A549 (cell line): Measurements from ENCODE around the gene PDP2. TPM values are rescaled to one million over a fixed set of nuclear protein-coding genes. Genes with fewer than 3 reads are reported as not detected.

Source experiments
- ATAC-seq, 2 experiments: fragments of 200-7000 bp in 1 of 2; fragments of >200 bp in 1 of 2; cut with Nextera tagmentation in 1 of 2; cut with Tn5 transposase in 1 of 2; 3 replicates each; pipeline versions ENCODE4 v1.8.0 to v1.9.1; 2018 to 2020; ENCODE audit warnings: mild to moderate bottlenecking in 1 of 2, moderate library complexity in 1 of 2
- CTCF ChIA-PET: fragments of 300-600 bp; sonication (Branson Sonifier 250); formaldehyde crosslinking; extraction: SDS; loops from one replicate; lab custom pipeline; 2021; ENCODE audit warnings: antibody characterized with exemption, inconsistent platforms; lab: Yijun Ruan, JAX
- POLR2A ChIA-PET: fragments of 350-600 bp; formaldehyde crosslinking; extraction: SDS; loops from one replicate; lab custom pipeline; 2021; ENCODE audit warnings: antibody characterized with exemption, inconsistent platforms; lab: Yijun Ruan, JAX
- DNase-seq, 2 experiments: peaks; one replicate each; pipeline versions ENCODE4 v3.0.0 to v3.0.0-alpha.2; 2011 to 2016; ENCODE audit warnings: low read depth in 1 of 2, low spot score in 1 of 2
- FAIRE-seq: peaks from 2 replicates; lab custom pipeline; 2011; peaks lifted over from hg19 to GRCh38; lab: Jason Lieb, UNC
- H3K27ac ChIP-seq, 2 experiments: fragments of >200 bp; sonication (Bioruptor Twin); formaldehyde crosslinking; 3 replicates each; pipeline ENCODE4 v1.5.1; 2016 to 2017
- H3K4me1 ChIP-seq: fragments of >200 bp; sonication (Bioruptor Twin); formaldehyde crosslinking; 3 replicates; pipeline ENCODE4 v1.6.1; 2016
- H3K4me2 ChIP-seq: fragments of >200 bp; sonication (Bioruptor Twin); formaldehyde crosslinking; 3 replicates; pipeline ENCODE4 v1.6.1; 2016
- H3K4me3 ChIP-seq: fragments of >200 bp; sonication (Bioruptor Twin); formaldehyde crosslinking; 3 replicates; pipeline ENCODE4 v1.5.1; 2016
- H3K9me3 ChIP-seq: fragments of >200 bp; sonication (Bioruptor Twin); formaldehyde crosslinking; 3 replicates; pipeline ENCODE4 v1.6.1; 2016
- CBX8 ChIP-seq: fragments of 200-600 bp; sonication (generic); IDR thresholded peaks from 2 replicates; pipeline ENCODE4 v1.6.1; 2016
- CHD4 ChIP-seq: fragments of 200-600 bp; sonication (generic); IDR thresholded peaks from 2 replicates; pipeline ENCODE4 v1.6.1; 2016; ENCODE audit warnings: antibody characterized with exemption, mild to moderate bottlenecking, borderline replicate concordance
- EHF ChIP-seq: fragments of 250-450 bp; sonication (Bioruptor Pico); IDR thresholded peaks from 2 replicates; pipeline ENCODE4 v1.5.0; 2020; ENCODE audit warnings: mild to moderate bottlenecking
- ESRRA ChIP-seq: fragments of 150-350 bp; IDR thresholded peaks from 2 replicates; pipeline ENCODE4 v1.6.1; 2014; ENCODE audit warnings: mild to moderate bottlenecking, low read length, borderline replicate concordance
- FOXS1 ChIP-seq: fragments of 250-450 bp; sonication (Bioruptor Pico); IDR thresholded peaks from 2 replicates; pipeline ENCODE4 v1.5.0; 2020; ENCODE audit warnings: mild to moderate bottlenecking, moderate library complexity
- HOXA7 ChIP-seq: fragments of 250-450 bp; sonication (Bioruptor Pico); IDR thresholded peaks from 2 replicates; pipeline ENCODE4 v1.5.0; 2020; ENCODE audit warnings: mild to moderate bottlenecking, moderate library complexity
- HOXB5 ChIP-seq: fragments of 250-450 bp; sonication (Bioruptor Pico); IDR thresholded peaks from 2 replicates; pipeline ENCODE4 v1.5.0; 2020; ENCODE audit warnings: mild to moderate bottlenecking, moderate library complexity
- JUNB ChIP-seq: fragments of >200 bp; sonication (Bioruptor Twin); formaldehyde crosslinking; IDR thresholded peaks from 2 replicates; pipeline ENCODE4 v1.6.1; 2016
- KDM5A ChIP-seq: fragments of 200-600 bp; sonication (generic); IDR thresholded peaks from 2 replicates; pipeline ENCODE4 v1.6.1; 2016; ENCODE audit warnings: antibody characterized with exemption, mild to moderate bottlenecking
- NPAS2 ChIP-seq: fragments of 250-450 bp; sonication (Bioruptor Pico); IDR thresholded peaks from 2 replicates; pipeline ENCODE4 v1.8.0; 2022; ENCODE audit warnings: mild to moderate bottlenecking, moderate library complexity, borderline replicate concordance
- PHF8 ChIP-seq: fragments of 200-600 bp; sonication (generic); IDR thresholded peaks from 2 replicates; pipeline ENCODE4 v1.6.1; 2016; ENCODE audit warnings: low read depth, mild to moderate bottlenecking, antibody characterized with exemption, moderate library complexity, borderline replicate concordance
- POLR2A ChIP-seq: IDR thresholded peaks from 2 replicates; pipeline ENCODE4 v1.6.1; 2012; ENCODE audit warnings: mild to moderate bottlenecking, low read length
- RAD21 ChIP-seq, 2 experiments: fragments of >200 bp in 1 of 2; sonication (Bioruptor Twin) in 1 of 2; formaldehyde crosslinking in 1 of 2; IDR thresholded peaks in 1 of 2; conservative IDR thresholded peaks in 1 of 2; 2 replicates in 1 of 2; 3 replicates in 1 of 2; pipeline ENCODE4 v1.6.1; 2012 to 2018; ENCODE audit warnings: inconsistent platforms in 1 of 2
- RCOR1 ChIP-seq: fragments of 150-350 bp; IDR thresholded peaks from 2 replicates; pipeline ENCODE4 v1.6.1; 2014; ENCODE audit warnings: antibody characterized with exemption, low read length, low read depth
- SREBF2 ChIP-seq: fragments of 450-650 bp; IDR thresholded peaks from 2 replicates; pipeline ENCODE4 v1.6.1; 2014; ENCODE audit warnings: mild to moderate bottlenecking, moderate library complexity
- TP53 ChIP-seq: fragments of 250-450 bp; sonication (Bioruptor Pico); IDR thresholded peaks from 2 replicates; pipeline ENCODE4 v1.5.0; 2021; ENCODE audit warnings: mild to moderate bottlenecking, moderate library complexity
- ZNF302 ChIP-seq: fragments of 250-450 bp; sonication (Bioruptor Pico); IDR thresholded peaks from 2 replicates; pipeline ENCODE4 v1.9.0; 2021; ENCODE audit warnings: inconsistent platforms, mild to moderate bottlenecking, moderate library complexity
- ZSCAN20 ChIP-seq: fragments of 250-450 bp; sonication (Bioruptor Pico); IDR thresholded peaks from 2 replicates; pipeline ENCODE4 v1.8.0; 2022; ENCODE audit warnings: mild to moderate bottlenecking, moderate library complexity
- WGBS: methylation state at CpG from one replicate; pipeline ENCODE4 v1.1.6; 2017; ENCODE audit errors: missing lambda C conversion rate; 5-methylcytosine and 5-hydroxymethylcytosine counted together
- polyA plus RNA-seq, 4 experiments: library from polyadenylated mRNA; depleted of rRNA in 3 of 4; stranded (reverse); fragments of >200 nt; fragmentation: RNase III in 1 of 4; extraction: RNeasy Plus Mini Kit Qiagen cat#74134 plus additional on column Dnase treatment in 1 of 4; gene quantifications; 2 replicates in 3 of 4; 3 replicates in 1 of 4; pipeline ENCODE4 v1.2.3, GENCODE V29; 2011 to 2017
- TF ChIP-seq, protein P1 (sequence below): IDR thresholded peaks from 2 replicates; pipeline ENCODE4 v1.6.1; 2012
- TF ChIP-seq, protein P2 (sequence below): fragments of >200 bp; sonication (Bioruptor Twin); formaldehyde crosslinking; IDR thresholded peaks from 2 replicates; pipeline ENCODE4 v1.6.1; 2016

Gene PDP2
- polyA plus RNA-seq, 2 of the 4 experiments (the other 2 are of a cell fraction): 10.0 to 10.5 TPM

DNA sequence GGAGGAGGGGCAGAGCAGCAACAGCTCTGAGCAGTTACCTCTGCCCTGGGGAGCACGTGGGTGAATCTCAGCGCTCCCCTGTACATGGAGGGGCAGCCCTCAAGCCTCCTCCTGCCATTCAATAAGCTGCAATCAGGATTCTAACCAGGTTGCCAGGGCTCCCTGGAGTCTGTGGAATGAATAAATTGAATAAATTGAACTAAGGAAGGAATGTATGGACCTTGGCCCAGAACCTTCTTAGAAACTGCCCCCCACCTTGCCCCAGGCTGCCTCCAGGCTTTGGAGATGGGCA lies 39.9 kb downstream of the PDP2 start:
- WGBS: 40% methylated on average over 2 of the region's 2 CpGs
- no peak for ATAC-seq
- TF ChIP-seq CBX8: no peak
- TF ChIP-seq HOXA7 (CRISPR knock-in tag): no peak
- TF ChIP-seq, all 56 proteins: peak for 0

DNA sequence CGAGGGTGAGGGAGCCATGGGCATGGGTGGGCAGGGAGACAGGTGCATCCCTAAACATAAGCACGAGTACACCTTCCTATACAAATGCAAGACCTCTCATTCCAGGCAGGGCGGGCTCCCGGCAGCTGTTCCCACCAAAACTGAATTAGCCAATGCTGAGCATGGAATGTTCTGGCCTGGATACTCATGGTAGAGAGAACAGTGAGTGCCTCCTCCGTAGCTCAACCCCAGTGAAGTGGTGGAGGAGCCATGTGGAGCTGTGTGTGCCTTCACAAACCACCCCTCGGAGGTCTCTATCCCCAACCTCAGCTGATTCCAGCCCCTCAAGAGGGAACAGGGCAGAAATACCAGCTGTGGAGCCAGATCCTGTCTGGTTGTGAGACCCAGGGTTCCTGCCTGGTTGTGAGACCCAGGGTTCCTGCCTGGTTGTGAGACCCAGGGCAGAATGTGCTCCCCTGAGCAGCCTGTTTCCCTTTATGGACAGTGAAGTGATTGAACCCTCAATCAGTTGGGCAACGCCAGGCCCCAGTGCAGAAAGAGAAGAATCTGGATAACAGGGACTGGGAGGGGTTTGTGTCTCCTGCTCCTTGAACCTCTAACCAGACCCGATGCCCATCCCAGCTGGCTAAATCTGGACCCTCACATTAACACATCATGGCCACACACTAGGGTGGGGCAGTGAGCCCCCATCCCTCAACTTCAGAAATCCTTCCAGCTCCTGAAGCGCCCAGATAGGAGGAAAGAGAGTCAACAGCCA lies 40.8 kb downstream of the PDP2 start:
- DNase-seq (no peak), FAIRE-seq (no peak), ATAC-seq (no peak)
- 62% methylated on average over 7 of the region's 9 CpGs for WGBS
- H3K4me2 ChIP-seq: no peak overlapping the region
- no peak overlapping the region; a peak in 1 of 6 replicates for H3K27ac ChIP-seq
- CTCF ChIA-PET: interaction anchor here (1.0 to 29.9 kb wide), 3 partner anchors 10 to 33 kb away, joined by 3 to 837 read pairs (median 7); partner anchors contain the start of genes CDH16 and PDP2
- H3K4me3 ChIP-seq: no peak overlapping the region
- TF ChIP-seq TP53: no peak
- TF ChIP-seq RCOR1: no peak
- no peak for TF ChIP-seq NPAS2 (CRISPR knock-in tag)
- no peak for TF ChIP-seq ZNF302 (CRISPR knock-in tag)
- TF ChIP-seq, all 56 proteins: peak for 0
- peaks cover 10% of the 10 kb centered on the region; the same call in 1 of the 3 replicates for H3K4me1 ChIP-seq
- no peaks in the 10 kb centered on the region for H3K9me3 ChIP-seq
- POLR2A ChIA-PET: no interaction called here

More for the DNA sequence above, 39.9 kb downstream of the PDP2 start:
- POLR2A ChIA-PET: no interaction called here
- CTCF ChIA-PET: interaction anchor here (0.6 to 29.9 kb wide), 3 partner anchors 21 to 508 kb away, joined by 3 to 837 read pairs (median 7); partner anchors contain the start of genes CDH16 and PDP2
- FAIRE-seq (no peak), DNase-seq (no peak)
- Histone ChIP-seq H3K4me3 (no peak overlapping the region), H3K27ac (no peak overlapping the region; a peak in 1 of 6 replicates), H3K9me3 (no peaks in the 10 kb centered on the region), H3K4me2 (no peak overlapping the region), H3K4me1 (peaks cover 9% of the 10 kb centered on the region; the same call in 1 of the 3 replicates)

DNA sequence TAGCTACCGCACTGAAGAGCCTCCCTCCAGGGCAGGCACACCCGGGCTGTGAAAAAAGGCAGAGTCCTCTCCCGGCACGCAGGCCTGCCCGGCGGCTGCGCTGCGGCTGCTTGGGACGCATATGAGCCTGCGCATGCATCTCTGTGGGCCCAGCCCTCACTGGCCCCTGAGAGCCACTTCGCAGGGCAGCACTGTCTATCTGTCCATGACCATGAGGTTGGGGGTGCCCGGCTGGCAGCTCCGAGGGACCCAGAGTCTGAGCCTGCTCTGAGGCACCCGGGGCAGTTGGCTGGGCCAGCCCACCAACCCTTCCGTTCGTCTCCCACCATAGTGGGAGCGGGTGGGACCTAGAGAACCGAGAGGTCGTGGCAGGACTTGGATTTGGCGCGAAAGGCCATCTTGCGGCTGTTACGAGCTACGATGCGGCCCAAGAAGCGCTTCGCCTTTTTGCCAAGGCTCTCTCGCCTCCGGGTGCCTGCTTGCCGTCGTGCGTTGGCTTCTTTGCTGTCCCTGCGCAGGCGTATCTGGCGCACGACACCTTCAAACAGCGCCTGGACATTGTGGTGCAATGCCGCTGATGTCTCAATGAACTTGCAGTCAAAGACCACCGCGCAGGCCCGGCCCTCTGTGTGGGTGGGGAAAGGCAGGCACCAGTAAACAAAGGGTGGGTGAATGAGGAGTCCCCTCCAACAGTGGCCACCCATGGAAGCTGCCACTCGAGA lies 41.6 kb downstream of the PDP2 start:
- no peak for TF ChIP-seq KDM5A
- TF ChIP-seq, protein P1, sequence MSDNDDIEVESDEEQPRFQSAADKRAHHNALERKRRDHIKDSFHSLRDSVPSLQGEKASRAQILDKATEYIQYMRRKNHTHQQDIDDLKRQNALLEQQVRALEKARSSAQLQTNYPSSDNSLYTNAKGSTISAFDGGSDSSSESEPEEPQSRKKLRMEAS: no peak
- no peak for TF ChIP-seq EHF (CRISPR knock-in tag)
- no peak for TF ChIP-seq RAD21 (conservative IDR thresholded peaks at IDR 0.05 in 1 of 2, IDR thresholded peaks at IDR 0.05 in 1 of 2)
- no peak for TF ChIP-seq TP53
- TF ChIP-seq JUNB: no peak
- no peak for TF ChIP-seq ZSCAN20 (CRISPR knock-in tag)
- TF ChIP-seq PHF8: no peak
- no peak for TF ChIP-seq CBX8
- TF ChIP-seq HOXB5: no peak
- TF ChIP-seq FOXS1: no peak
- no peak for TF ChIP-seq ESRRA
- TF ChIP-seq SREBF2: no peak
- no peak for TF ChIP-seq CHD4
- TF ChIP-seq POLR2A: no peak
- TF ChIP-seq, protein P2, sequence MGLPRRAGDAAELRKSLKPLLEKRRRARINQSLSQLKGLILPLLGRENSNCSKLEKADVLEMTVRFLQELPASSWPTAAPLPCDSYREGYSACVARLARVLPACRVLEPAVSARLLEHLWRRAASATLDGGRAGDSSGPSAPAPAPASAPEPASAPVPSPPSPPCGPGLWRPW: no peak
- TF ChIP-seq, all 56 proteins: peak for 0
- Histone ChIP-seq H3K4me2 (no peak overlapping the region), H3K4me3 (no peak overlapping the region), H3K4me1 (peaks cover 15% of the 10 kb centered on the region; the same call in 2 of the 3 replicates), H3K27ac (no peak overlapping the region; a peak in 1 of 6 replicates), H3K9me3 (no peaks in the 10 kb centered on the region)
- POLR2A ChIA-PET: no interaction called here
- 82% methylated on average over 40 of the region's 42 CpGs for WGBS
- FAIRE-seq (no peak), ATAC-seq (no peak), DNase-seq (no peak)
- CTCF ChIA-PET: interaction anchor here (1.0 to 29.9 kb wide), 4 partner anchors 9 to 54 kb away, joined by 3 to 837 read pairs (median 4); partner anchors contain the start of genes CDH16 and PDP2
